ENCODE data around the gene ZNF581. TPM values are rescaled to one million over a fixed set of nuclear protein-coding genes. Genes with fewer than 3 reads are reported as not detected.

The ZNF581 gene
- total RNA-seq, 1 experiment from 2014 or later, result 39.0 TPM

DNA sequence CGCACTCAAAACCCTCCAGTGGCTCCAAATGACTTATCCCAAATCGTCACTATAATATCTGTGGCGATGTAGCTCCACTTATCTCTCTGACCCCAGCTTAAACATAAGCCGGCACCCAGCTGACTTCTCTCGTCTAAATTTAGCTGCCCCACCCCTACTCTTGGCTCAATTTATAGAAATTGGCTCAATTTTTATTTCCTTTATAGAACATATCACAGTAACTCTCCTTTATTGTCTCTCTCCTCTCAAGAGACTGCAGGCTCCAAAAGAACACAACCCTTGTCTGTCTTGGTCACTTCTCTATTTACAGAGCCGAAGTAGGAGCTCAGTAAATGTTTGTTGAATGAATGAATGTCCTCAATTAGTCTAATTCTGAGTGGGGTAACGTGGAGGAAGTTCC, 19.9 kb upstream of the ZNF581 start:
- in situ Hi-C loops (cut with HindIII; ENCODE audit: low pct_unique_long_range_greater_than_20kb, low sequenced_read_pairs), result no loop called here
- H3K4me1 ChIP-seq (ENCODE audit: control insufficient read depth, insufficient read depth, low read length), result 0 out of 2 replicates have a peak, but pooled peaks cover 3% of the 10 kb centered on the region
- no peaks in the 10 kb centered on the region for H3K27me3 ChIP-seq (ENCODE audit: control insufficient read depth, insufficient read depth, low read length)
- peak overlapping the region; percentile 19 to 51 for H3K4me3 ChIP-seq (ENCODE audit: low read depth in 2 of 2, low read length in 2 of 2)
- ChIA-PET CTCF (no interaction called here), POLR2A (no interaction called here)
- TF ChIP-seq TCF7L2 (IDR thresholded peaks at IDR 0.05; ENCODE audit: low read depth, low read length) (no peak), POLR2AphosphoS5 (IDR thresholded peaks at IDR 0.05; ENCODE audit: low read depth, low read length) (no peak), SIN3A (IDR thresholded peaks at IDR 0.05; ENCODE audit: borderline replicate concordance, insufficient read depth, low read depth, low read length) (no peak)
- TF ChIP-seq, protein P1, sequence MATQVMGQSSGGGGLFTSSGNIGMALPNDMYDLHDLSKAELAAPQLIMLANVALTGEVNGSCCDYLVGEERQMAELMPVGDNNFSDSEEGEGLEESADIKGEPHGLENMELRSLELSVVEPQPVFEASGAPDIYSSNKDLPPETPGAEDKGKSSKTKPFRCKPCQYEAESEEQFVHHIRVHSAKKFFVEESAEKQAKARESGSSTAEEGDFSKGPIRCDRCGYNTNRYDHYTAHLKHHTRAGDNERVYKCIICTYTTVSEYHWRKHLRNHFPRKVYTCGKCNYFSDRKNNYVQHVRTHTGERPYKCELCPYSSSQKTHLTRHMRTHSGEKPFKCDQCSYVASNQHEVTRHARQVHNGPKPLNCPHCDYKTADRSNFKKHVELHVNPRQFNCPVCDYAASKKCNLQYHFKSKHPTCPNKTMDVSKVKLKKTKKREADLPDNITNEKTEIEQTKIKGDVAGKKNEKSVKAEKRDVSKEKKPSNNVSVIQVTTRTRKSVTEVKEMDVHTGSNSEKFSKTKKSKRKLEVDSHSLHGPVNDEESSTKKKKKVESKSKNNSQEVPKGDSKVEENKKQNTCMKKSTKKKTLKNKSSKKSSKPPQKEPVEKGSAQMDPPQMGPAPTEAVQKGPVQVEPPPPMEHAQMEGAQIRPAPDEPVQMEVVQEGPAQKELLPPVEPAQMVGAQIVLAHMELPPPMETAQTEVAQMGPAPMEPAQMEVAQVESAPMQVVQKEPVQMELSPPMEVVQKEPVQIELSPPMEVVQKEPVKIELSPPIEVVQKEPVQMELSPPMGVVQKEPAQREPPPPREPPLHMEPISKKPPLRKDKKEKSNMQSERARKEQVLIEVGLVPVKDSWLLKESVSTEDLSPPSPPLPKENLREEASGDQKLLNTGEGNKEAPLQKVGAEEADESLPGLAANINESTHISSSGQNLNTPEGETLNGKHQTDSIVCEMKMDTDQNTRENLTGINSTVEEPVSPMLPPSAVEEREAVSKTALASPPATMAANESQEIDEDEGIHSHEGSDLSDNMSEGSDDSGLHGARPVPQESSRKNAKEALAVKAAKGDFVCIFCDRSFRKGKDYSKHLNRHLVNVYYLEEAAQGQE (IDR thresholded peaks at IDR 0.05; ENCODE audit: insufficient read depth in 1 of 2, low read depth in 2 of 2, low read length in 1 of 2), result no peak
- TF ChIP-seq, protein P2, sequence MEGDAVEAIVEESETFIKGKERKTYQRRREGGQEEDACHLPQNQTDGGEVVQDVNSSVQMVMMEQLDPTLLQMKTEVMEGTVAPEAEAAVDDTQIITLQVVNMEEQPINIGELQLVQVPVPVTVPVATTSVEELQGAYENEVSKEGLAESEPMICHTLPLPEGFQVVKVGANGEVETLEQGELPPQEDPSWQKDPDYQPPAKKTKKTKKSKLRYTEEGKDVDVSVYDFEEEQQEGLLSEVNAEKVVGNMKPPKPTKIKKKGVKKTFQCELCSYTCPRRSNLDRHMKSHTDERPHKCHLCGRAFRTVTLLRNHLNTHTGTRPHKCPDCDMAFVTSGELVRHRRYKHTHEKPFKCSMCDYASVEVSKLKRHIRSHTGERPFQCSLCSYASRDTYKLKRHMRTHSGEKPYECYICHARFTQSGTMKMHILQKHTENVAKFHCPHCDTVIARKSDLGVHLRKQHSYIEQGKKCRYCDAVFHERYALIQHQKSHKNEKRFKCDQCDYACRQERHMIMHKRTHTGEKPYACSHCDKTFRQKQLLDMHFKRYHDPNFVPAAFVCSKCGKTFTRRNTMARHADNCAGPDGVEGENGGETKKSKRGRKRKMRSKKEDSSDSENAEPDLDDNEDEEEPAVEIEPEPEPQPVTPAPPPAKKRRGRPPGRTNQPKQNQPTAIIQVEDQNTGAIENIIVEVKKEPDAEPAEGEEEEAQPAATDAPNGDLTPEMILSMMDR (IDR thresholded peaks at IDR 0.05), result no peak
- ATAC-seq, result no peak
- H3K9me3 ChIP-seq (ENCODE audit: control insufficient read depth, insufficient read depth, low read depth, low read length), result no peaks in the 10 kb centered on the region
- DNase-seq (ENCODE audit: low read depth, low spot score), result no peak
- intact Hi-C loops (cut with micrococcal nuclease; ENCODE audit: unreplicated experiment), result no loop called here
- 0 out of 2 replicates have a peak overlapping the region, but pooled peaks have one; percentile 13 for H3K27ac ChIP-seq (ENCODE audit: low read length)
- H3K36me3 ChIP-seq (ENCODE audit: control insufficient read depth, insufficient read depth, low read length), result no peaks in the 10 kb centered on the region
- TSS peak; percentile 90 for BruUV-seq (replicated peaks)

DNA sequence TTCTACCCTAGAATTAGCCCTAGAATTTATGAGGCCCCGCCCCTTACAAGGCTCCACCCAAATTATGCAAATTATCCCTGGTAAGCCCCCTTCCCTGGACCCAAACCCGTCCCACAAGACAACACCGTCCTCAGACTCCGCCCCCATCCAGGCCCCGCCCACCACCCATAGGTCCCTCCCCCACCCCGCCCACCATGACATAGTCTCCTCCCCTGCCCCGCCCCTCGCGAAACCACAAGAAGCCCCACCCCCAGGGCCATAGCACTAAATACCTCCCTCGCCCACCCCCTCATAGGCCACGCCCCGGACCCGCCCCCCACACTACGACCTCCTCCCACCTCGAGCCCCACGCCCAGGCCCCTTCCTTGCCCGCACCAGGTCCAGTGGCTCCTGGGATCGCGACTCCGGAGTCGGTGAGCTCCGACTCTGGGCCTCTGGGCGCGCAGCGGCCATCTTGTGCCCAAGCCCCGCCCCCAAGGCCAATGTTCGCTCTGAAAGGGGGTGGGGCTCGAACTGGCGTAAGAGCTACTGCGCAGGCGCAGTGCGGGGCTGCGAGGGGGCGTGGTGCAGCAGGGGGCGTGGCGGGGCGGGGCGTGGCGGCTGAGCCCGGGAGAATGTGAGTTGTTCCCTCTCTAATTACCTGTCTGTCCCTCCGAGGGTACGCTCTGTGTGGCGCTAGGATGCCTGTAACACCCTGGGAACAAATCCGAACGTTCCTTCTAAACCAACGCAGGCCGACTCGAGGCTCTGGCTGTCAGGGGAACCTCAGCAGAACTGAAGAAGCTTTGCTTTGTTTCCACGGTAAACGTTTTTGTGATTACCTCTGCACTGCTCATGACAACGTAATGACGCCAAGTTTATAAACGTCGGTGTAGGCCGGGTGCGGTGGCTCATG, 19.1 kb upstream of the ZNF581 start, which contains the start of gene ZNF784:
TSS of gene ZNF784 (minus strand) at position 458 of the 895 bp plus-strand sequence. CDS start at position 453, 5 bp downstream.
- H3K4me1 ChIP-seq (ENCODE audit: control insufficient read depth, insufficient read depth, low read length), result 0 out of 2 replicates have a peak, but pooled peaks cover 3% of the 10 kb centered on the region
- intact Hi-C loops (cut with micrococcal nuclease; ENCODE audit: unreplicated experiment), result no loop called here
- TF ChIP-seq, protein P1 (IDR thresholded peaks at IDR 0.05; ENCODE audit: insufficient read depth in 1 of 2, low read depth in 2 of 2, low read length in 1 of 2), result no peak
- peak; percentile 84; the same call in 1 of the 2 replicates for TF ChIP-seq SIN3A (IDR thresholded peaks at IDR 0.05; ENCODE audit: borderline replicate concordance, insufficient read depth, low read depth, low read length)
- peak; percentile 95 for TF ChIP-seq POLR2AphosphoS5 (IDR thresholded peaks at IDR 0.05; ENCODE audit: low read depth, low read length)
- TF ChIP-seq, protein P2 (IDR thresholded peaks at IDR 0.05), result no peak
- no peak for TF ChIP-seq TCF7L2 (IDR thresholded peaks at IDR 0.05; ENCODE audit: low read depth, low read length)
- H3K27ac ChIP-seq (ENCODE audit: low read length), result peak within 1 kb of the TSS; percentile 49
- H3K4me3 ChIP-seq (ENCODE audit: low read depth in 2 of 2, low read length in 2 of 2), result peak within 1 kb of the TSS; percentile 60 to 82
- in situ Hi-C loops (cut with HindIII; ENCODE audit: low pct_unique_long_range_greater_than_20kb, low sequenced_read_pairs), result no loop called here
- no peak for DNase-seq (ENCODE audit: low read depth, low spot score)
- ChIA-PET CTCF (interaction anchor here (0.6 to 1.0 kb wide), 9 partner anchors 12 to 483 kb away, joined by 3 to 10 read pairs (median 5); no protein-coding TSS in a partner anchor), POLR2A (interaction anchor here (0.5 to 1.0 kb wide), 15 partner anchors 9 to 1075 kb away, joined by 3 to 20 read pairs (median 6); no protein-coding TSS in a partner anchor)
- ATAC-seq, result peak; percentile 85
- BruUV-seq (replicated peaks), result no TSS peak
- no peaks in the 10 kb centered on the region for H3K9me3 ChIP-seq (ENCODE audit: control insufficient read depth, insufficient read depth, low read depth, low read length)
- no peaks in the 10 kb centered on the region for H3K27me3 ChIP-seq (ENCODE audit: control insufficient read depth, insufficient read depth, low read length)
- H3K36me3 ChIP-seq (ENCODE audit: control insufficient read depth, insufficient read depth, low read length), result no peaks in the 10 kb centered on the region
